ENCODE measurements around the gene DNAH10. TPM values are rescaled to one million over a fixed set of nuclear protein-coding genes. Genes with fewer than 3 reads are reported as not detected.

The DNAH10 gene
- total and polyA plus RNA-seq, 8 donors = 0.02 to 0.59 (median 0.09) TPM; not detected in 1

DNA sequence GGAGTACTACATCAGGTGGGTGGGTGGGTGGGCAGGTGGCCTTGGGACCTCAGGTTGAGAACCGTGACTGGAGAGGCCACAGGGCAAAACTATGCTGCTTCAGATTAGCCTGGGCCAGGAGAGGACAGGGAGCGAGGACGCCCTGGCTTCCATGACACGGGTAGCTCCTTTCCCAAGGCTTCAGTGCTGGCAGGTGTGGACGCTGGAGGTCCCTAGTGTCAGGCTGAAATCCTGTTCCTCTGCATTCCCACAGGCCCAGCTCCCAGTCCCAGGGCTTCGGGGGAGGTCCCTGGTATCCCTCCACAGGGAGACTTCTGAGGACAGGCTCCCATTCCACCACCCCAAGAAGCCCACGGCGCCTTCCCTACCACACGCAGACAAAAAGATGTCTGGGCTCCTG lies 178.9 kb downstream of the DNAH10 start:
- WGBS, 2 donors = 92 to 93% methylated on average over 9 of the region's 9 CpGs
- no peak for FAIRE-seq
- intact Hi-C loops (cut with DNase I) = no loop called here

GRCh38 chr12:123941624-123942237 lies 179.6 kb downstream of the DNAH10 start:
- H3K4me3 ChIP-seq = no peak overlapping the region
- no peaks in the 10 kb centered on the region for H3K4me1 ChIP-seq
- no peak for DNase-seq
- no peak overlapping the region for H3K27ac ChIP-seq
- H3K9me3 ChIP-seq = no peaks in the 10 kb centered on the region
- FAIRE-seq = no peak
- H3K27me3 ChIP-seq = no peaks in the 10 kb centered on the region
- WGBS, 2 donors = 92 to 97% methylated on average over 13 of the region's 13 CpGs
- TF ChIP-seq, protein P1, sequence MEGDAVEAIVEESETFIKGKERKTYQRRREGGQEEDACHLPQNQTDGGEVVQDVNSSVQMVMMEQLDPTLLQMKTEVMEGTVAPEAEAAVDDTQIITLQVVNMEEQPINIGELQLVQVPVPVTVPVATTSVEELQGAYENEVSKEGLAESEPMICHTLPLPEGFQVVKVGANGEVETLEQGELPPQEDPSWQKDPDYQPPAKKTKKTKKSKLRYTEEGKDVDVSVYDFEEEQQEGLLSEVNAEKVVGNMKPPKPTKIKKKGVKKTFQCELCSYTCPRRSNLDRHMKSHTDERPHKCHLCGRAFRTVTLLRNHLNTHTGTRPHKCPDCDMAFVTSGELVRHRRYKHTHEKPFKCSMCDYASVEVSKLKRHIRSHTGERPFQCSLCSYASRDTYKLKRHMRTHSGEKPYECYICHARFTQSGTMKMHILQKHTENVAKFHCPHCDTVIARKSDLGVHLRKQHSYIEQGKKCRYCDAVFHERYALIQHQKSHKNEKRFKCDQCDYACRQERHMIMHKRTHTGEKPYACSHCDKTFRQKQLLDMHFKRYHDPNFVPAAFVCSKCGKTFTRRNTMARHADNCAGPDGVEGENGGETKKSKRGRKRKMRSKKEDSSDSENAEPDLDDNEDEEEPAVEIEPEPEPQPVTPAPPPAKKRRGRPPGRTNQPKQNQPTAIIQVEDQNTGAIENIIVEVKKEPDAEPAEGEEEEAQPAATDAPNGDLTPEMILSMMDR (IDR thresholded peaks at IDR 0.05) = no peak
- peaks cover 0 to 25% (median 5%) of the 10 kb centered on the region in 3 donors for H3K36me3 ChIP-seq
- ATAC-seq = no peak
- intact Hi-C loops (cut with DNase I) = no loop called here

More for the DNA sequence above, 178.9 kb downstream of the DNAH10 start:
- no peak for ATAC-seq
- TF ChIP-seq, protein P1 (IDR thresholded peaks at IDR 0.05) = no peak
- Histone ChIP-seq H3K4me1 (no peaks in the 10 kb centered on the region), H3K36me3 (peaks cover 0 to 25% (median 6%) of the 10 kb centered on the region in 3 donors), H3K9me3 (no peaks in the 10 kb centered on the region), H3K27me3 (no peaks in the 10 kb centered on the region), H3K4me3 (no peak overlapping the region), H3K27ac (no peak overlapping the region)
- no peak for DNase-seq

GRCh38 chr12:123942238-123942653 lies 180.1 kb downstream of the DNAH10 start:
- FAIRE-seq (no peak), ATAC-seq (no peak), DNase-seq (no peak)
- Histone ChIP-seq H3K4me3 (no peak overlapping the region), H3K27me3 (no peaks in the 10 kb centered on the region), H3K9me3 (no peaks in the 10 kb centered on the region), H3K27ac (no peak overlapping the region), H3K4me1 (no peaks in the 10 kb centered on the region), H3K36me3 (peaks cover 0 to 21% (median 0%) of the 10 kb centered on the region in 3 donors)
- TF ChIP-seq, protein P1 (IDR thresholded peaks at IDR 0.05) = no peak
- intact Hi-C loops (cut with DNase I) = no loop called here
- 92 to 94% methylated on average over 10 of the region's 10 CpGs for WGBS, 2 donors

- Histone ChIP-seq H3K4me3 (no peak overlapping the region), H3K27me3 (no peaks in the 10 kb centered on the region), H3K27ac (no peak overlapping the region), H3K9me3 (no peaks in the 10 kb centered on the region), H3K36me3 (peaks cover 0 to 18% (median 0%) of the 10 kb centered on the region in 3 donors), H3K4me1 (no peaks in the 10 kb centered on the region)
- ATAC-seq (no peak), FAIRE-seq (no peak), DNase-seq (no peak)
- intact Hi-C loops (cut with DNase I) = no loop called here
- WGBS, 2 donors = 92 to 97% methylated on average over 16 of the region's 16 CpGs
- TF ChIP-seq, protein P1 (IDR thresholded peaks at IDR 0.05) = no peak
These were observed 181.0 kb downstream of the DNAH10 start for GRCh38 chr12:123942911-123943648.

DNA sequence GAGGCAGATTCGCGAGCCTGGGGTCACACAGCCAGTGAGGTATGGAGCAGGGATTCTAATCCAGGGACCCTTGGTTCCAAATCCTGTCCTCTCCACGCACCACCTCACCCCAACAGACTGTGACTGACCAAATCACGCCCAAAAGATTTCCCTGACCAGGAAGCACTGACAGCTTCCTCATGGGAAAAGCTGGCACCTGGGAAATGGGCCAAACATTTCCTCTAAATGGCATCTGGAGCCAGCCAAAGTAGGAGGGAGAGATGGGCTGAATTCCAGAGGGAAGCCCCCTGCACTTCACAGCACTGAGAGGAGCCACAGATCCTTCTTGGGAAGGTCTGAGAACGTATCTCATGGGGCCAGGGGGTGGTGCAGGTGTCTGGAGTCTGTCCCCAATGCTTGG lies 181.7 kb downstream of the DNAH10 start:
- FAIRE-seq (no peak), ATAC-seq (no peak), DNase-seq (no peak)
- TF ChIP-seq, protein P1 (IDR thresholded peaks at IDR 0.05) = no peak
- Histone ChIP-seq H3K9me3 (no peaks in the 10 kb centered on the region), H3K4me1 (no peaks in the 10 kb centered on the region), H3K27ac (no peak overlapping the region), H3K36me3 (peaks cover 0 to 18% (median 0%) of the 10 kb centered on the region in 3 donors), H3K27me3 (no peaks in the 10 kb centered on the region), H3K4me3 (no peak overlapping the region)
- intact Hi-C loops (cut with DNase I) = no loop called here
- WGBS, 2 donors = 78 to 82% methylated on average over 5 of the region's 5 CpGs
